ENCODE data around the gene ITSN1. TPM values are rescaled to one million over a fixed set of nuclear protein-coding genes. Genes with fewer than 3 reads are reported as not detected.
"Not testable (repeated sequence)": the region's sequence is repeated elsewhere in the genome, so short reads cannot be mapped to it uniquely, and the experiment has no call there.

Gene ITSN1
- total and polyA plus RNA-seq, 2 donors from 2014 or later = 8.1 to 42.5 TPM

DNA sequence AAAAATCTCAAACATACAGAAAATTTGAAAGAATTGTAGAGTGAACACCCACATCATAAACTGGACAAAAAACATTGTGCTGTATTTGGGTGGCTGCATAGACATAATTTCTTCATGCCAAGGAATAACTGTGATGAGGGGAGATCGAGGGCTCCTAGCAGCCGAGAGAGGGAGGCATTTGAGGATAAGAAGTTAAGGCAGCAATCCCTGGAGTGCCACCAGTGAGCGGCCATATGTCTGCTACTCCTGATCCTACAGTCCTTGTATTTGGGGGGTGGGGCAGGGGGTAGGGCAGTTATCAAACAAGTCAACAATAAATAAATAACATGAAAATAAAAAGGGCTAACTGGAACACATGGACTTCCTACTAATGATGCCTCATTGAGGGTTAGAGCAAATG is 218.8 kb downstream of the ITSN1 start:
- intact Hi-C loops (cut with DNase I) = no loop called here
- no peak for FAIRE-seq

DNA sequence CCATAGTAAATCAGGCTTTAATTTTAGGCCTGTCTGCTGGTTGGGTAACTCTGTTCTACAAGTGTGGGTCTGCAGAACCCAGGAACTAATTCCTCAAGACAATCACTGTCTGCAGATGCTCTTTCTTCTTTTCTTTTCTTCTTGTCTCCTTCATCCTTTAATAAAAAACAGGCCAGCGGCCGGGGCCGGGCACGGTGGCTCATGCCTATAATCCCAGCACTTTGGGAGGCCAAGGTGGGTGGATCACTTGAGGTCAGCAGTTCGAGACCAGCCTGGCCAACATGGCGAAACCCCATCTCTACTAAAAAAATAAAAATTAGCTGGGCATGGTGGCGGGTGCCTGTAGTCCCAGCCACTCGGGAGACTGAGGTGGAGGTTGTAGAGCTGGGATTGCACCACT is 220.9 kb downstream of the ITSN1 start:
- H3K4me1 ChIP-seq (ENCODE audit: control insufficient read depth in 2 of 3, insufficient read depth in 2 of 3, low read depth in 1 of 3, low read length in 3 of 3); H3K9ac ChIP-seq (ENCODE audit: low read length in 3 of 3); H3K36me3 ChIP-seq (ENCODE audit: control insufficient read depth in 2 of 3, insufficient read depth in 3 of 3, low read length in 3 of 3); H3K27ac ChIP-seq (ENCODE audit: low read depth in 2 of 2, low read length in 2 of 2); intact Hi-C loops (cut with DNase I); H3K4me3 ChIP-seq (ENCODE audit: low read length in 3 of 3); FAIRE-seq; H3K9me3 ChIP-seq (ENCODE audit: control insufficient read depth in 2 of 3, insufficient read depth in 1 of 3, low read length in 3 of 3); H3K27me3 ChIP-seq (ENCODE audit: control insufficient read depth, insufficient read depth, low read length): not testable (repeated sequence)
- peak in 1 of 5 donors; percentile 17 for DNase-seq

More for the DNA sequence above, 218.8 kb downstream of the ITSN1 start:
- peak in 1 of 5 donors; percentile 4 for DNase-seq
- Histone ChIP-seq H3K9me3 (ENCODE audit: control insufficient read depth in 2 of 3, insufficient read depth in 1 of 3, low read length in 3 of 3) (no peaks in the 10 kb centered on the region), H3K27ac (ENCODE audit: low read depth in 2 of 2, low read length in 2 of 2) (no peak overlapping the region), H3K4me3 (ENCODE audit: low read length in 3 of 3) (no peak overlapping the region), H3K27me3 (ENCODE audit: control insufficient read depth, insufficient read depth, low read length) (no peaks in the 10 kb centered on the region), H3K4me1 (ENCODE audit: control insufficient read depth in 2 of 3, insufficient read depth in 2 of 3, low read depth in 1 of 3, low read length in 3 of 3) (no peaks in the 10 kb centered on the region), H3K9ac (ENCODE audit: low read length in 3 of 3) (no peak overlapping the region), H3K36me3 (ENCODE audit: control insufficient read depth in 2 of 3, insufficient read depth in 3 of 3, low read length in 3 of 3) (no peaks in the 10 kb centered on the region)
- no peak for TF ChIP-seq CTCF (IDR thresholded peaks at IDR 0.05; ENCODE audit: borderline replicate concordance, extremely low read depth, insufficient read depth)

DNA sequence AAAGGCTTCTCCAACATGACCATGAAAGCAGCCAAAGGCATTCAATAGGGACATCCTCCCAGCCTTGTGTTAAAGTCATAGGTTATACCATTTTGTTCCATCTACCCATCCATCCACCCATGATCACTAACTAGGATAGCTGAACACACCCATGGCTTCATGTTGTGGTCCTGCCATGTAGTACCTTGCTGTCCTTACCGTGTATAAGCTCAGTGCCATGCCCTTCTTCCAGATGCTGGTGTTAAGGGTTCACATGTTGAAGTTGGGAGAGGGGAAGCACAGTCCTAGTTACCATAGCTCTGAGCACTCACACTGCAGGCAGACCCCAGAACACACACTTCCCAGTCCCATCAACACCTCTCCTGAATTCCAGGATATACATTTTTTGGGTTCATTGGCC is 221.8 kb downstream of the ITSN1 start:
- TF ChIP-seq CTCF (IDR thresholded peaks at IDR 0.05; ENCODE audit: borderline replicate concordance, extremely low read depth, insufficient read depth) = no peak
- DNase-seq = no peak
- no peaks in the 10 kb centered on the region for H3K9me3 ChIP-seq (ENCODE audit: control insufficient read depth in 2 of 3, insufficient read depth in 1 of 3, low read length in 3 of 3)
- no peaks in the 10 kb centered on the region for H3K27me3 ChIP-seq (ENCODE audit: control insufficient read depth, insufficient read depth, low read length)
- intact Hi-C loops (cut with DNase I) = no loop called here
- no peak overlapping the region for H3K9ac ChIP-seq (ENCODE audit: low read length in 3 of 3)
- no peak overlapping the region for H3K4me3 ChIP-seq (ENCODE audit: low read length in 3 of 3)
- no peak for FAIRE-seq
- H3K36me3 ChIP-seq (ENCODE audit: control insufficient read depth in 2 of 3, insufficient read depth in 3 of 3, low read length in 3 of 3) = no peaks in the 10 kb centered on the region
- no peak overlapping the region for H3K27ac ChIP-seq (ENCODE audit: low read depth in 2 of 2, low read length in 2 of 2)
- H3K4me1 ChIP-seq (ENCODE audit: control insufficient read depth in 2 of 3, insufficient read depth in 2 of 3, low read depth in 1 of 3, low read length in 3 of 3) = no peaks in the 10 kb centered on the region

- DNase-seq (peak in 1 of 5 donors; percentile 34), FAIRE-seq (no peak)
- Histone ChIP-seq H3K9me3 (ENCODE audit: control insufficient read depth in 2 of 3, insufficient read depth in 1 of 3, low read length in 3 of 3) (no peaks in the 10 kb centered on the region), H3K9ac (ENCODE audit: low read length in 3 of 3) (no peak overlapping the region), H3K4me3 (ENCODE audit: low read length in 3 of 3) (no peak overlapping the region), H3K4me1 (ENCODE audit: control insufficient read depth in 2 of 3, insufficient read depth in 2 of 3, low read depth in 1 of 3, low read length in 3 of 3) (no peaks in the 10 kb centered on the region), H3K36me3 (ENCODE audit: control insufficient read depth in 2 of 3, insufficient read depth in 3 of 3, low read length in 3 of 3) (no peaks in the 10 kb centered on the region), H3K27ac (ENCODE audit: low read depth in 2 of 2, low read length in 2 of 2) (no peak overlapping the region), H3K27me3 (ENCODE audit: control insufficient read depth, insufficient read depth, low read length) (no peaks in the 10 kb centered on the region)
- TF ChIP-seq CTCF (IDR thresholded peaks at IDR 0.05; ENCODE audit: borderline replicate concordance, extremely low read depth, insufficient read depth) = no peak
- intact Hi-C loops (cut with DNase I) = no loop called here
Measured at GRCh38 chr21:33865176-33865575, 222.9 kb downstream of the ITSN1 start.
